GM18867 (cell line): Measurements from ENCODE around the gene TRPM7.
"Not testable (repeated sequence)": the region's sequence is repeated elsewhere in the genome, so short reads cannot be mapped to it uniquely, and the experiment has no call there.

Experiments
- ATAC-seq: cut with Tn5 transposase; IDR thresholded peaks from one replicate; pipeline ENCODE4 v1.9.1; 2021; ENCODE audit warnings: mild to moderate bottlenecking, moderate library complexity; ENCODE audit not compliant: unreplicated experiment

Gene TRPM7

GRCh38 chr15:50665938-50666337, 20.7 kb downstream of the TRPM7 start:
- no peak for ATAC-seq

GRCh38 chr15:50655555-50655954, 31.0 kb downstream of the TRPM7 start:
- ATAC-seq: no peak

- ATAC-seq: no peak
These were observed 33.3 kb downstream of the TRPM7 start for GRCh38 chr15:50653156-50653743.

GRCh38 chr15:50652671-50653070, 33.9 kb downstream of the TRPM7 start:
- ATAC-seq: no peak

- no peak for ATAC-seq
These were observed 45.3 kb downstream of the TRPM7 start for GRCh38 chr15:50641318-50641717.

GRCh38 chr15:50636146-50636545, 50.5 kb downstream of the TRPM7 start:
- no peak for ATAC-seq

- no peak for ATAC-seq
These were observed 52.9 kb downstream of the TRPM7 start for GRCh38 chr15:50633653-50634052.

GRCh38 chr15:50628421-50628820, 58.2 kb downstream of the TRPM7 start:
- ATAC-seq: no peak

- no peak for ATAC-seq
These were observed 59.1 kb downstream of the TRPM7 start for GRCh38 chr15:50627351-50628055.

GRCh38 chr15:50624616-50625168, 61.9 kb downstream of the TRPM7 start:
- ATAC-seq: no peak

GRCh38 chr15:50622361-50622943, 64.1 kb downstream of the TRPM7 start:
- ATAC-seq: not testable (repeated sequence)

- not testable (repeated sequence) for ATAC-seq
These were observed 69.6 kb downstream of the TRPM7 start for GRCh38 chr15:50616960-50617359.

GRCh38 chr15:50616554-50616953, 70.0 kb downstream of the TRPM7 start:
- ATAC-seq: not testable (repeated sequence)

GRCh38 chr15:50613600-50613999, 73.0 kb downstream of the TRPM7 start:
- ATAC-seq: no peak

GRCh38 chr15:50607129-50607528, 79.5 kb downstream of the TRPM7 start:
- ATAC-seq: no peak

GRCh38 chr15:50605462-50605861, 81.1 kb downstream of the TRPM7 start:
- no peak for ATAC-seq

GRCh38 chr15:50602028-50602427, 84.6 kb downstream of the TRPM7 start:
- ATAC-seq: not testable (repeated sequence)

- ATAC-seq: no peak
These were observed 92.3 kb downstream of the TRPM7 start for GRCh38 chr15:50594311-50594710.

- no peak for ATAC-seq
These were observed 92.8 kb downstream of the TRPM7 start for GRCh38 chr15:50593761-50594160.

- ATAC-seq: no peak
These were observed 96.3 kb downstream of the TRPM7 start for GRCh38 chr15:50590288-50590687.

GRCh38 chr15:50577492-50577891, 109.1 kb downstream of the TRPM7 start:
- no peak for ATAC-seq

GRCh38 chr15:50576166-50576565, 110.4 kb downstream of the TRPM7 start:
- no peak for ATAC-seq
